GM19324 (cell line): ENCODE data around the gene PROSER3.
"Not testable (repeated sequence)": the region's sequence is repeated elsewhere in the genome, so short reads cannot be mapped to it uniquely, and the experiment has no call there.

ENCODE experiments used
- ATAC-seq: cut with Tn5 transposase; IDR thresholded peaks from one replicate; pipeline ENCODE4 v1.9.1; 2021; ENCODE audit warnings: mild to moderate bottlenecking, moderate library complexity; ENCODE audit not compliant: unreplicated experiment, low FRiP score

PROSER3 gene

DNA sequence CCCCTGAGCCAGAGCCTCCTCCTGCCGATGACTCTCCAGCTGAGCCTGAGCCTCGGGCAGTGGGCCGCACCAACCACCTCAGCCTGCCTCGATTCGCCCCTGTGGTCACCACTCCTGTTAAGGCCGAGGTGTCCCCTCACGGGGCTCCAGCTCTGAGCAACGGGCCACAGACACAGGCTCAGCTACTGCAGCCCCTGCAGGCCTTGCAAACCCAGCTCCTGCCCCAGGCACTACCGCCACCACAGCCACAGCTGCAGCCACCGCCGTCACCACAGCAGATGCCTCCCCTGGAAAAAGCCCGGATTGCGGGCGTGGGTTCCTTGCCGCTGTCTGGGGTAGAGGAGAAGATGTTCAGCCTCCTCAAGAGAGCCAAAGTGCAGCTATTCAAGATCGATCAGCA is 36.6 kb upstream of the PROSER3 start:
- no peak for ATAC-seq

DNA sequence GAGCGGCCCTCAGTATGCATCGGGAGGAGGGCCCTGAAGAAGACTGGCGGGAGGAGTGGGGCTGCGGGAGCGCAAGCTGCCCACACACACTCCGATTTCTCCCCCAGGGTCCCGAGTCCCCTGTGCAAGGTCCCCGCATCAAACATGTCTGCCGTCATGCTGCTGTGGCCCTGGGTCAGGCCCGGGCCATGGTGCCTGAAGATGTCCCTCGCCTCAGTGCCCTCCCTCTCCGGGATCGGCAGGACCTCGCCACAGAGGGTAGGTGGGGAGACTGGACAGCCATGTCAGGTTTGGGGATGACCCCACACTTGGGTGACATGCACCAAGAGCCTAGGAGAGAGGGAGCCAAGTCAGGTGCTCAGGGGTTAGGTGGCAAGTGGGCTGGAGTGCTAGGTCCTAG is 35.5 kb upstream of the PROSER3 start:
- ATAC-seq: no peak

DNA sequence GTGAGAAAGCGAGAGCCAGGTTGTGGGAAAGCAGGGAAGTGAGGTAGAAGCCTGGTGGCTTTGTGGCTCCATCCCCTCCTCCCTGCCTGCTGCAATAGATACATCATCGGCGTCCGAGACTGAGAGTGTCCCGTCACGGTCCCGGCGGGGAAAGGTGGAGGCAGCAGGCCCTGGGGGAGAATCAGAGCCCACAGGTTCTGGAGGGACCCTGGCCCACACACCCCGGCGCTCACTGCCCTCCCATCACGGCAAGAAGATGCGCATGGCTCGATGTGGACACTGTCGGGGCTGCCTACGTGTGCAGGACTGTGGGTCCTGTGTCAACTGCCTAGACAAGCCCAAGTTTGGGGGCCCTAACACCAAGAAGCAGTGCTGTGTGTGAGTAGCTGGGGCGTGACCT is 35.1 kb upstream of the PROSER3 start:
- ATAC-seq: no peak

DNA sequence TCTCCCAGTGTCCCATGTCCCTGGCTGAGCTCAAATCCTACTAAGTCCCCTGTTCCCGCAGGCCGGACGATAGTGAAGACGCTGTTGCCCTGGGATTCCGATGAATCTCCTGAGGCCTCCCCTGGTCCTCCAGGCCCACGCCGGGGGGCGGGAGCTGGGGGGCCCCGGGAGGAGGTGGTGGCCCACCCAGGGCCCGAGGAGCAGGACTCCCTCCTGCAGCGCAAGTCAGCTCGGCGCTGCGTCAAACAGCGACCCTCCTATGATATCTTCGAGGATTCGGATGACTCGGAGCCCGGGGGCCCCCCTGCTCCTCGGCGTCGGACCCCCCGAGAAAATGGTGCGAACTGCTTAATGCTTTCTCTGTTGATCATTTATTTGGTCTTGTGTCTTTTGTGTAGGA is 34.3 kb upstream of the PROSER3 start:
- no peak for ATAC-seq

DNA sequence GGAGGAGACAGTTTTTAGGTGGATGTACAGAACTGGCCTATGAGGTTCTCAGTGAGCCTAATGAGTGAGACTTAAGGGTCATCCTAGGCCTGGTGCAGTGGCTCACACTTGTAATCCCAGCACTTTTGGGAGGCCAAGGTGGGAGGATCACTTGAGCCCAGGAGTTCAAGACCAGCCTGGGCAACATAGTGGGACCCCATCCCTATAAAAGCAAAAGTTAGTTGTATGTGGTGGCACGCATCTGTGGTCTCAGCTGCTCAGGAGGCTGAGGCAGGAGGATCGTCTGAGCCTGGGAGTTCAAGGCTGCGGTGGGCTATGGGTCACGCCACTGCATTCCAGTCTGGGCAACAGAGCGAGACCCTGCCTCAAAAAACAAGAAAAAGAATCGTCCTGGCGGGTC is 33.8 kb upstream of the PROSER3 start:
- not testable (repeated sequence) for ATAC-seq

DNA sequence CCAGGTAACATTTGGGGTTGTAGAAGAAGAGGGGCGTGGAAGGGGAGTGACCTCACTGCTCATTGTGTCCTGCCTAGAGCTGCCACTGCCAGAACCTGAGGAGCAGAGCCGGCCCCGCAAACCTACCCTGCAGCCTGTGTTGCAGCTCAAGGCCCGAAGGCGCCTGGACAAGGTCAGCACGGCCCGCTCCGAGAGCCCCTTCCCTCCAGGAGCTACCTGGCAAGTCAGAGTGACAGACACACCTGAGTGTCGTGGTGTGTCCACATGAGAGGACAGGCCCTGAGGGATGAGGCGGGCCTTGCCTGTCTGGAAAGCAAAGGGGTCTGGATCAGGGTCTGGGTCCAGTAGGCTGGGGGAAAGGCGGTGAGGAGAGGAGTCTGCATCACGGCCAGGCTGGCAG is 33.4 kb upstream of the PROSER3 start:
- ATAC-seq: no peak

DNA sequence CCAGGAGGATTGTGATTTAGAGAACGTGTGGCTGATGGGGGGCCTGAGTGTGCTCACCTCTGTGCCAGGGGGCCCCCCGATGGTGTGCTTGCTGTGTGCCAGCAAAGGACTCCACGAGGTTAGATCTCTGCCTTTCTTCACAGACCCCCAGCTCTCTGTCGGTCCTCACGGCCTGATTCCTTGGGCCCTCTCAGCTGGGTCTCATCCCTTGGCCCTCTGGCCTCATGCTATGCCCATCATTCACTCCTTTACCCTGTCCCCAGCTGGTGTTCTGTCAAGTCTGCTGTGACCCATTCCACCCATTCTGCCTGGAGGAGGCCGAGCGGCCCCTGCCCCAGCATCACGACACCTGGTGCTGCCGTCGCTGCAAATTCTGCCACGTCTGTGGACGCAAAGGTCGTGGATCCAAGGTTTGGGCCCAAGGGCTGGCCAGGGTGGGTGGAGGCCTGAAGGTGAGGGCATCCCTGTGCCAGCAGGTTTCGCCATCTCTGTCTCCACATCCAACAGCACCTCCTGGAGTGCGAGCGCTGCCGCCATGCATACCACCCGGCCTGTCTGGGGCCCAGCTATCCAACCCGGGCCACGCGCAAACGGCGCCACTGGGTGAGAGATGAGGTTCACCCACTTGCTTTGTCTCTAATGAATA is 32.6 kb upstream of the PROSER3 start:
- ATAC-seq: no peak

DNA sequence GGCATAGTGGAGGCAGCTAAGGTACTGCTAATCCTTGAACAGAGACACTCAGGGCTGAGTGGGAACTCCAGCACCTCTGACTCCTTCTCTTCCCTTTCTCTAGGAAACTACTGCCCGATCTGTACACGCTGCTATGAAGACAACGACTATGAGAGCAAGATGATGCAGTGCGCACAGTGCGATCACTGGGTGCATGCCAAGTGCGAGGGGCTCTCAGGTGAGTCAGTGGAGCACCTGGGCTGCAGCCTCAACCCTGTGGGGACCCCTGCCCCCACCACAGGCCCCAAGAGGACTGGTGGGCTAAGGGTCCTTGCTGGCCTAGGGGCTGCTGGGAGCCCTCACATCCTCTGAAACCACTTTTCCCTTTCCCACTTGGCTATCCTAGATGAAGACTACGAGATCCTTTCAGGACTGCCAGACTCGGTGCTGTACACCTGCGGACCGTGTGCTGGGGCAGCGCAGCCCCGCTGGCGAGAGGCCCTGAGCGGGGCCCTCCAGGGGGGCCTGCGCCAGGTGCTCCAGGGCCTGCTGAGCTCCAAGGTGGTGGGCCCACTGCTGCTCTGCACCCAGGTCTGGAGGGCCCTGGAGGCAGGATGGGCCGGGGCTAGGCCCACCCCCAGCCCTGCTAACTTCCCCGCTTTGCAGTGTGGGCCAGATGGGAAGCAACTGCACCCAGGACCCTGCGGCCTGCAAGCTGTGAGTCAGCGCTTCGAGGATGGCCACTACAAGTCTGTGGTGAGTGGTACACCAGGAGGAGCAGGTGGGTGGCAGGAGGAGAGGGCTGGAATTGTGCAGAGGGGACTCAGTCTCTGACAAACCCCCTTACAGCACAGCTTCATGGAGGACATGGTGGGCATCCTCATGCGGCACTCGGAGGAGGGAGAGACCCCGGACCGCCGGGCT is 30.7 kb upstream of the PROSER3 start:
- no peak for ATAC-seq

DNA sequence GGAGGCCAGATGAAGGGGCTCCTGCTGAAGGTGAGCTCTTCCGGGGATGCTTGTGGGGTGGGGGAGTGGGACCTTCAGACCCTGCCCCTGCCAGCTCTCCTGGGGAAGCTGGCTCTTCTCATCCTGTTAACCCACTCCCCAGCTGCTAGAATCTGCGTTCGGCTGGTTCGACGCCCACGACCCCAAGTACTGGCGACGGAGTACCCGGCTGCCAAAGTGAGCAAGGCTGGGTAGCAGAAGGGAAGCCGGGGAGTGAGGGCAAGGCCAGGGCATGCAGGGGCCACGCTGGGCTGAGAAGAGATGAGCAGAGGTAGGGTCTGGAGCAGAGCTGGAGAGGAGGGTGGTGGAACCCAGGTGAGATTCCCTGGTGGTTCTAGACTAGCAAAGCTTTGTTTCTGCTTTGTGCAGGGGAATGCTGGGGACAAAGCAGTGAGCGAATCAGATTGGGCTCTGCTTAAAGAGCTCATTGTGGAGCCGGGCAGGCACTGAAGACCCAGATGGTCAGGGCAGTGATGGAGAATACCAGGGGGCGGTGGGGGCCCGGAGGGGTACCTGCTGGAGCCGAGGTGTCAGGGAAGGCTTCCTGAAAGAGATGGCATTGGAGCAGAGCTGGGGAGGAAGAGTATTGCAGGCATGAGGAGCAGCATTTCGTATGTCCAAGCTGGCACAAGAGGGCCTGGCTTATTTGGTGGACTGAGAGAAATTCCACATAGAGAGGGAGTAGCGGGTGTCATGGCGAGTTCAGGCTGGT is 29.8 kb upstream of the PROSER3 start:
- no peak for ATAC-seq

DNA sequence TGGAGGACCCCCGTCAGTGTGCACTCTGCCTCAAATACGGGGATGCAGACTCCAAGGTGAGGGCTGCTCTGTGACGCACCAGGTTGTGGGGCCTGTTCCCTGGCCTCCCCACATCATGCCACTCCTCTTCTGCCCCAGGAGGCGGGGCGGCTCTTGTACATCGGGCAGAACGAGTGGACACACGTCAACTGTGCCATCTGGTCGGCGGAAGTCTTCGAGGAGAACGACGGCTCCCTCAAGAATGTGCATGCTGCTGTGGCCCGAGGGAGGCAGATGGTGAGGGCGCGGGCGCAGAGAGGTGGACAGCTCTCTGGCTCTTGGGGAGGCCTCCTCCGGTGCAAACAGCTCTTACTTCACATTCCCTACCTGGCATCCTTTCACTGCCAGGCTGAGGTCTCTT is 29.0 kb upstream of the PROSER3 start:
- ATAC-seq: no peak

DNA sequence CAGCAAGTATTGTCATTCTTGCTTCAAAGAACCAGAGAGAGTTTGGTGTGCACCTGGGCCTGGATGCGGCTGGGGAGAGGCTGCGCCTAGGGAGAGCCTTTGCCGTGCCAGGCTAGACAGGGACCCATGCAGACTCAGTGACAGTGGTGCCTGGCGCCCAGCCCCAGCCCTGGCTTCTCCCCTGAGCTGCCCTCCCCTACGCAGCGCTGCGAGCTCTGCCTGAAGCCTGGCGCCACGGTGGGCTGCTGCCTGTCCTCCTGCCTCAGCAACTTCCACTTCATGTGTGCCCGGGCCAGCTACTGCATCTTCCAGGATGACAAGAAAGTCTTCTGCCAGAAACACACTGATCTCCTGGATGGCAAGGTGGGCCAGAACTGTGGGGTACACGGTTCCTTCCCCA is 28.2 kb upstream of the PROSER3 start:
- no peak for ATAC-seq

DNA sequence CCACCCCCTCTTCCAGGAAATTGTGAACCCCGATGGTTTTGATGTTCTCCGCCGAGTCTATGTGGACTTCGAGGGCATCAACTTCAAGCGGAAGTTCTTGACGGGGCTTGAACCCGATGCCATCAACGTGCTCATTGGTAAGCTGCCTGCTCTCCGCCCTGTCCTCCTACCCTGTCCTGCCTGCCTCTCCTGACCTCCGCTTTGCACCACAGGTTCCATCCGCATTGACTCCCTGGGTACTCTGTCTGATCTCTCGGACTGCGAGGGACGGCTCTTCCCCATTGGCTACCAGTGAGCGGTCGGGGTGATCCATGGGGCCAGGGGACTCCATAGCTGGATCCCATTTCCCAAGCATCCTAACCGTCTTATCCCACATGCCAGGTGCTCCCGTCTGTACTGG is 27.6 kb upstream of the PROSER3 start:
- no peak for ATAC-seq

DNA sequence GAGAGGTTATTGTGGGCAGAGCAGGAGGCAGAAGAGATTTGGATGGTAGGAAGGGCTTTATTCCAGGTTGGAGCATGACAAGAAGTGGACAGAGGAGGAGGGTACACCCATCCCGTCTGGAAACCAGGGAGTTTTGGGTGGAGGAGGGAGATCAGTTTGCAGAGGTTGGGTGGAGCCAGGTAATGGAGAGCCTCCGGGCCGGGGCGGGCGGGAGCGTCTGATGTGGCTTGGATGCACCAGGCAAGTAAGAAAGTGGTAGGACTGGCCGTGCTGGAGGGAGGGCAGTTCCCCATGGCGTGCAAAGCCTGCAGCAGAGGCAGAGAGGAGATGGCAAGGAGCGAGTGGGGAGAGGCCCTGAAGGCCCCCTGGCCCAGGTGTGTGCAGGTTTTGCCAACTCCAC is 26.6 kb upstream of the PROSER3 start:
- no peak for ATAC-seq

DNA sequence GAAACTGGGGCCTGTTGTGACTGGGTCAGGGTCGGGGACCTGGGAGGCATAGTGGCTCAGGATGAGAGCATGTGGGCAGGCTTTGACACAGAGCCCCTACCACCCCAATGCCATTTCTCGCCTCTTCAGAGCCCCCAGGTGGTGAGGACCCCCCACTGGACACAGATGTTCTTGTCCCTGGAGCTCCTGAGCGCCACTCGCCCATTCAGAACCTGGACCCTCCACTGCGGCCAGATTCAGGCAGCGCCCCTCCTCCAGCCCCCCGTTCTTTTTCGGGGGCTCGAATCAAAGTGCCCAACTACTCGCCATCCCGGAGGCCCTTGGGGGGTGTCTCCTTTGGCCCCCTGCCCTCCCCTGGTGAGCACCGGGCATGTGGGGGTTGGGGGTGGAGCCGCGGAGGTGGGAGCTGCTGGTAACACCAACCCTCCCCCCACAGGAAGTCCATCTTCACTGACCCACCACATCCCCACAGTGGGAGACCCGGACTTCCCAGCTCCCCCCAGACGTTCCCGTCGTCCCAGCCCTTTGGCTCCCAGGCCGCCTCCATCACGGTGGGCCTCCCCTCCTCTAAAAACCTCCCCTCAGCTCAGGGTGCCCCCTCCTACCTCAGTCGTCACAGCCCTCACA is 26.1 kb upstream of the PROSER3 start:
- no peak for ATAC-seq

DNA sequence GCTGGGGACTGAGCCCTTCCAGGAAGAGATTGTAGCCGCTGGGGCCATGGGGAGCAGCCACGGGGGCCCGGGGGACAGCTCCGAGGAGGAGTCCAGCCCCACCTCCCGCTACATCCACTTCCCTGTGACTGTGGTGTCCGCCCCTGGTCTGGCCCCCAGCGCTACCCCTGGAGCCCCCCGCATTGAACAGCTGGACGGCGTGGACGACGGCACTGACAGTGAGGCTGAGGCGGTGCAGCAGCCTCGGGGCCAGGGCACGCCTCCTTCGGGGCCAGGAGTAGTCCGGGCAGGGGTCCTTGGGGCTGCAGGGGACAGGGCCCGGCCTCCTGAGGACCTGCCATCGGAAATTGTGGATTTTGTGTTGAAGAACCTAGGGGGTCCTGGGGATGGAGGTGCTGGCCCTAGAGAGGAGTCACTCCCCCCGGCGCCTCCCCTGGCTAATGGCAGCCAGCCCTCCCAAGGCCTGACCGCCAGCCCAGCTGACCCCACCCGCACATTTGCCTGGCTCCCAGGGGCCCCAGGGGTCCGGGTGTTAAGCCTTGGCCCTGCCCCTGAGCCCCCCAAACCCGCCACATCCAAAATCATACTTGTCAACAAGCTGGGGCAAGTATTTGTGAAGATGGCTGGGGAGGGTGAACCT is 25.3 kb upstream of the PROSER3 start:
- no peak for ATAC-seq

DNA sequence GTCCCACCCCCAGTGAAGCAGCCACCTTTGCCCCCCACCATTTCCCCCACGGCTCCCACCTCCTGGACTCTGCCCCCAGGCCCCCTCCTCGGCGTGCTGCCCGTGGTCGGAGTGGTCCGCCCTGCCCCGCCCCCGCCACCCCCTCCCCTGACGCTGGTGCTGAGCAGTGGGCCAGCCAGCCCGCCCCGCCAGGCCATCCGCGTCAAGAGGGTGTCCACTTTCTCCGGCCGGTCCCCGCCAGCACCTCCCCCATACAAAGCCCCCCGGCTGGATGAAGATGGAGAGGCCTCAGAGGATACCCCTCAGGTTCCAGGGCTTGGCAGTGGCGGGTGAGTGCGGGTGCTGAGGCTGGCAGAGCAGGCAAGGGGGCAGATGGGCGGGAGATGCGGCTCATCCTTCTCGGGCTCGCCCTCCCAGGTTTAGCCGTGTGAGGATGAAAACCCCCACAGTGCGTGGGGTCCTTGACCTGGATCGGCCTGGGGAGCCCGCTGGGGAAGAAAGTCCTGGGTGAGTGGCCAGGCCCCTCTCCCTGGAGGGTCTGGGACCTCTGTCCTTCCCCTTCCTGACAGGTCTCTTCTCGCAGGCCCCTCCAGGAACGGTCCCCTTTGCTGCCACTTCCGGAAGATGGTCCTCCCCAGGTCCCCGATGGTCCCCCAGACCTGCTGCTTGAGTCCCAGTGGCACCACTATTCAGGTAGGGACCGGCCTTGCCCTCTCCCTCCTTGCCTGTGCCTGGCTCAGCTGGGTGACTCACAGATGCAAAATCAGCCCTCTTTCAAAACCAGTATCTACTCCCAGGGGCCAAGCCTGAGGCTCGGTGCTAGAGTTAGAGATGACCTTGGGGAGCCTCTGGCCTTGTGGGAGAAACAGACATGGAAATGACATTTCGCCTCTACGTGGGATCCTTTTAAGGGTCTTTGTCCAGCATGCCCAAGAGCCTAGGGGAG is 24.5 kb upstream of the PROSER3 start:
- no peak for ATAC-seq

DNA sequence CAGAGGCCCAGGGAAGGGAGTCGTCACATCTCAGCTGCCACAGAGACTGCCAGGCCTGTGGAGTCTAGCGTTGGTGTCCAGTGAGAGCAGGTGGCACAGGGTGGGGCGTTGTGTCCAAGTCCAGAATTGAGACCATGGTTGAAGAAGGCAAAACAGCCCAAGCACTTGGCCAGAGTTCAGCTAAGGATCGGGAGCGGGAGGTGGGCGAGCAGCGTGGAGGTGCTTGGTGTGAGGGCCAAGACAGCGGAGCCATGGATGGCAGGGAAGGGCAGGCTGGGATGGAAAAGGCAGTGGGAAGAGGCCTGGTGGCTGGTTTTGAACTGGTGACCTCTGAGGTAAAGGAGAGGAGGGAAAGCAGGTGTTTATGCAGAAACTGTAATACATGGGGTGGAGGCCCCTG is 23.7 kb upstream of the PROSER3 start:
- ATAC-seq: no peak

DNA sequence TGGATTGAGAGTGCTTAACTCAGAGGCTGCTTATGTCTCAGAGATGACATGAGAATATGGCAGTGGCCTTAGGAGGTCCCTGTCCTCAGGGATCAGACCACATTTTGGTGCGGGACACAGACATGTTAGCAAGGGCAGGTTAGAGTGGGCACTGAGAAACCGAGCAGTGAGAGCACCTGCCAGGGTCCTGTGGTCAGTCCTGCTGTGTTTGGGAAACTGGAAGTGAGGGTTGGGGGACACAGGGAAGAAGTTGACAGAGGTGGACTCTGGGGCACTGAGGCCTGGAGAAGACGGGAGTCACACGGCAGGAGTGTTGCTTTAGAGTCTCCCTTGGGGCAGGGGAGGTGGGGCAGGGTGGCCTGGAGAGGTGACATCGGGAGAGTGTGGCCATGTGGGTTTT is 23.1 kb upstream of the PROSER3 start:
- no peak for ATAC-seq
